ENCODE measurements around the gene LRRN2.

Gene LRRN2

DNA sequence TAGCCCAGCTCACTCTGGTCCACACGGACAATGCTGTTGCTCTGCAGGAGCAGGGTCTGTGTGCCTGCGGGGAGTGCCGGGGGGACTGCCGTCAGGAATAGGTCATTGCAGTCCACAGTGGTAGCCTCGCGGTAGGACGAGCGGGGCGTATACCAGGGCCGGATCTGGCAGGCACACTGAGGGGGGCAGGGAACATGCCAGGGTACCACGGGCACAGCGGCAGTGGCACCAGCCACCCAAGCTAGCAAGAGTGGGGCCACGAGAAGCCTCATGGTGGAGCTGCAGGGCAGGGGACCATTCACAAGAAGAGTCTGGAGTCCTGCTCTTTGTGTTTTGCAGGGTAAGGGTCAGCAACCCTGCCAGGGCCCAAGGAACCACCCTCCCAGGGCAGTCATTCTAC, 65.8 kb downstream of the LRRN2 start:
- no peak for DNase-seq

DNA sequence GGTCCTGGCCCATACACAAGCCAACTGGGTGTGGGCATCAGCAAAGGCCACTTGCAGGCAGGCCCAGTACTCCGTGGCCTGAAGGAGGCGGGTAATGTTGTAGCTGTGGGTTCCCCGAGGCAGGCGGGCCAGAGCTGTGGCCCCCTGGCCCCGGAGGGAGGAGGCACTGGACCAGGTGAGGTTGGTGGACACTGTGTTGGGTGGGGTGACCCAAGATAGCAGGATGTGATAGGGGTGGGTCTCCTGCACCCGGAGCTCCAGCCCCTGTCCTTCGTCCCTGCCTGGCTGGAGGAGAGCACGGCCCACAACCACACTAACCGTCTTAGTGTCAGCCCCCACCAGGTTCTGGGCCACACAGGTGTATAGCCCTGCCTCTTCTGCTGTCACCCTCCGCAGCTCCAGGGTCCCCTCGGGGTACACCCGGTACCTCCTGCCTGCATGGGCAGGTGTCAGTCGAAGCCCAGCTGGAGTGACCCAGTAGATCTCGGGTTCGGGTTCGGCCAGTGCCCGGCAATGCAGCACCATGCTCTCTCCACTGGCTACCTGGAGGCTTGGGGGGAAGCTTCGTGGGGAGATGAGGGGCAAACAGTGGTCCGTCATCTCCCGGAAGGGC, 67.3 kb downstream of the LRRN2 start:
- DNase-seq: no peak
- in situ Hi-C loops (cut with HindIII; ENCODE audit: low pct_ligation_motif_present, low pct_unique_long_range_greater_than_20kb, low sequenced_read_pairs): no loop called here

More for the DNA sequence above, 65.8 kb downstream of the LRRN2 start:
- in situ Hi-C loops (cut with HindIII; ENCODE audit: low pct_ligation_motif_present, low pct_unique_long_range_greater_than_20kb, low sequenced_read_pairs): no loop called here

DNA sequence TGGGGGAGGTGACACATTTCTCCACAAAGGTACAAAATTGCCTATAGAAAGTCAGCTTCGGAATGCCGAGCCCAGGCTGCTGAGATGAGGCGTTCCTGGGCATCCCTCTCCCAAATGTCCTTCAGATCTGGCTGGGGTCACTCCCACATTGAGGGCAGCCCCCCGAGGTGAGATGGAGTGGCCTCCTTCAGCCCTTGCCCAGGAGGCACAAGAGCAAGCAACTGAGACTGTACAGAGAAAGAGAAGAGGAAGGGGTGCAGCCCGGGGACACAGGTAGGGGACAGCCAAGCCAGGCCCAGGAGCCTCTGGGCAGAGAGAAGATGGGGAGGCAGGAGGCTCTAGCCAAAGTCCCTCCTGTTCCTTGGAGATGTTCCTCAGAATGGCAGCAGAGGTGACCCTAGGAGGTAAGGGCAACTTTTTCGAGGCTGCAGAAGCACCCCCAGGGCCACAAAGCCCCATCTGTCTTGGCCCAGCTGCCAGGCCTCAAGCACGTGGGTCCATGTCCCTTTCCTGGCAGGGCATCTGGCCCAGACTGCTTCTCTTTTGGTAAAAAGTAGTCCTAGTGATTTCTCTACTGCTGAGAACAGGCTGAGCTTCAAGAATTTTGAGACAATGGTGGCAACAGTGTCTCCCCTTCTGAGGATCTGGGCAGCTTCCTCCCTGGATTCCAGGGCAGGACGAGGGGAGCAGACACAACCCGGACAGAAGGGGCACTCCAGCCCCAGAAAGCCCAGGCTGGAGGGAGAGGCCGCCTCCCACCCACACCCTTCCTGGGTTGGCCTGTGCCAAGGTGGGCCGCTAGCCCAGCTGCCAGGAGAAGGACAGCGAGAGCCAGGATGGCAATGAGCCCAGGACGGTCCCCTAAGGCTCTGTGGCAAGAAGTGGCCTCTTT, 68.0 kb downstream of the LRRN2 start:
- in situ Hi-C loops (cut with HindIII; ENCODE audit: low pct_ligation_motif_present, low pct_unique_long_range_greater_than_20kb, low sequenced_read_pairs): no loop called here
- DNase-seq: no peak

DNA sequence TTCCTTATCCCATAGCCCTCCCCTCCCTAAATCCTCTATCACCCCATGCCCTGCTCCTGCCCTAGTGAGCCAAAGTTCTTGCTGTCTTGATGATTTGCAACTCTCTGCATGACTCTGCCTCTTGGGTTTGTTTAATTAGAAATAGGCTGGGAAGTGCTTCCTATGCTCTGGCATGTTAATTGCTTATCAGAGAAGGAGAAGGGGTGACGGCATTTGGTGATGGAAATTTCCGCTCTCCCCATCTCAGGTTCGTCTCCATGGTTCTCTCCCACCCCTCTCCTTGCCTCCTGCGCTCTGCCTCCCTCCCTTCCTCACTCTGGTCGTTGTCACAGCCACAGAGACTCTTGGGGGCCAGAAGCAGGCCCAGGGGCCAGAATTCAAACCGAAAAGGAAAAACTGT, 68.9 kb downstream of the LRRN2 start:
- no peak for DNase-seq
- in situ Hi-C loops (cut with HindIII; ENCODE audit: low pct_ligation_motif_present, low pct_unique_long_range_greater_than_20kb, low sequenced_read_pairs): no loop called here

DNA sequence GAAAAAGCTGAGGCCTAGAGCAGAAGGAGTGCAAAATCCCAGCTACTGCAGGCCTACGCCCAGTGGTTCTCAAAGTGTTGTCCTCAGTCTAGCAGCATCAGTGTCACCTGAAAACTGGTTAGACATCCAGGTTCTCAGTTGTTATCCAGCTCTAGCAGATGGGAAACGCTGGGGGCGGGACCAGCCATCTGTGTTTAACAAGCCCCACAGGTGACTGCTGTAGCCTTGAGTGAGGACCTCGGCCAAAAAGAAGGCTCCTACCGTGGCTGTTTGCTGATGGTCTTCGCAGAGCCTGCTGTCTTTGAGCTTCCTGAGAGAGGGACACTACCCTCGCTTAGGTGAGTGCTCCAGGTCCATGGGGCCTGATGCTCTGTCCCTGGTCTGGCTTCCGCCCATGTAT, 69.7 kb downstream of the LRRN2 start:
- no peak for DNase-seq
- in situ Hi-C loops (cut with HindIII; ENCODE audit: low pct_ligation_motif_present, low pct_unique_long_range_greater_than_20kb, low sequenced_read_pairs): no loop called here

DNA sequence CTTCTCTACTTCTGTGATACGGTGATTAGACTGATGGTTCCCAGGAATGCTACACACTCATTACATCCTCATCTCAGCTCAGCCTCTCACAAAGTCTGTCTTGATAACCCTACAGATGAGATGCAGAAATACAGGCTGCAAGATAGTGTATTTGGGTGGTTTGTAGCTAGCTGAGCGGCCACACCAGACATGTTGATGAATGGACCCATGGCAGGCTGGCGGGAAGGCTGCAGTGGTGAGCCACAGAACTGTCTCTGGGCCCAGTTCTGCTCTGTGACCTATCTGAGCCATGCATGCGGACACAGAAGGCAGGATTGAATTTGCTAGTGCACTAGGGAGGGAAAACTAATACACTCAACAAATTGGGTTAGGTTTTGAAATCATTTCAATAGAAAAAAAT, 71.9 kb downstream of the LRRN2 start:
- in situ Hi-C loops (cut with HindIII; ENCODE audit: low pct_ligation_motif_present, low pct_unique_long_range_greater_than_20kb, low sequenced_read_pairs): no loop called here
- no peak for DNase-seq

DNA sequence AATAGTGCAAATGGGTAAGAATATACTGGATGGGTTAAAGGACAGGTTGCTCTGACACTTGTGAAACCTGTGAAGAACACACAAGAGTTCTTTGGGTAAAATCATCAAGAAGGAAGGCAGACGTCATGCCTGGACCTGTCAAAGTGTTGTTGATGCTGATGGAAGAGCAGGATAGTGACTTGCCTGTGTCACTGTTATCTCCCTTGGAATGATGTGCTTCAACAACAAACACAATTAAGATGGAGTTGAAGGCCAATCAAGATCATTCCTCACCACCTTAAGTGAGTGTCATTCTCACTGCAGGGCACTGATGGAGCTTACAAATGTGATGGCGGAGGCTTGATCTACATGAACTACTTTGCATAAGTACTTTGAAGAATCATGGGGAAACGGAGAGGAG, 73.2 kb downstream of the LRRN2 start:
- DNase-seq: no peak
- in situ Hi-C loops (cut with HindIII; ENCODE audit: low pct_ligation_motif_present, low pct_unique_long_range_greater_than_20kb, low sequenced_read_pairs): no loop called here

DNA sequence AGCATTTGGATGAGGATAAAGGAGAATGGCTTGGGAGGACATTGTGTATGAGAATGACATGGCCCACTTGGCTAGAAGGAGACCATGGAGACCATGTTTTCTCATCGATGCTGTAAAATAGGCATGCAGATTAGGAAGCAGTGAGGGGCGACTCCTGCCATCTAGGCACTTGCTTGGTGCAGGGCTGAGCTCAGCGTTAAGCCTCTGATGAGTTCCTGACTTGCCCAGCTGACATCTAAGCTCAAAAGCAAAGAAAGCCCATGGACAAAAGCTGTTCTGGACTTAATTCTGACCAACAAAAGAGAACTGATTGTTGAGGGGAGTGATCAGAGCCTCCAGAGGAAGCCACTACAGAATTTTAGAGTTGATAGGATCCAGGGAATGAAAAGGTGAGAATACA, 74.5 kb downstream of the LRRN2 start:
- in situ Hi-C loops (cut with HindIII; ENCODE audit: low pct_ligation_motif_present, low pct_unique_long_range_greater_than_20kb, low sequenced_read_pairs): no loop called here
- DNase-seq: no peak

DNA sequence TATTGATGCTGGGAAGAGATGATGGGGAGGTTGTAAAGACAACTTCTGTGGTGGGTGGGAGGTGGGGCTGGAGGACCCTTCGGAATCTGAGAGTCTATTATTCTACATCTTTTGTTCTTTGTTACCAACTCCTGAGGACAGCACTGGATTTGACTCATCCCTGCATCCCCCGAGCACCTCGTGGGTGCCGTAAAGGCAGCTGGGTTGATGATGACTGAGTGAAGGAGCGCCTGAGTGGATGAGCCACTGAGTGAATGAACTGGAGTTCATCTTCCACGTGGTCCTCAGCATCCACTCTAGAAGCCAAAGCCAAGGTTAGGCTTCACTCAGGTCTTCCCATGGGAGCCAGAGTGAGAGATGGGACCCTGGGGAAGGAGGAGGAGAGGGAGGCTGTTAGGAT, 77.6 kb downstream of the LRRN2 start:
- in situ Hi-C loops (cut with HindIII; ENCODE audit: low pct_ligation_motif_present, low pct_unique_long_range_greater_than_20kb, low sequenced_read_pairs): no loop called here
- no peak for DNase-seq

DNA sequence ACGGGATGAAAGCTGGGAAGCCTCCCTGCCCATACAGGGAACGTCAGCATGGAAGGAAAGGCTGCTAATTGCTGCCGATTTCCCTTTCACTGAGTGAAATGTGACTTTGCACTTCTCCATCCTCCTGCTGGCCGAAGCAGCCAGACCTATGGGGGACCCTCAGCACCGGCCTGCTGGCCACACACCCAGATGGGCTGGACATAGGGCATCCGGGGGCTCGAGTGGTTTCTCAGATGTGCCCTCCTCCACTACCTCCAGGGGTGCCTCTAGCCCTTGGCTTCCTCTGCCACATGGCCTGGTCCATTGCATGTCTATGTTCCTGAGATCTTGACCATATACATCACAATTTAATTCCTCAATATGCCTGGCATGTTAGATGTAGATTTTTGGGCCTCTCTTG, 79.7 kb downstream of the LRRN2 start:
- DNase-seq: no peak
- in situ Hi-C loops (cut with HindIII; ENCODE audit: low pct_ligation_motif_present, low pct_unique_long_range_greater_than_20kb, low sequenced_read_pairs): no loop called here

DNA sequence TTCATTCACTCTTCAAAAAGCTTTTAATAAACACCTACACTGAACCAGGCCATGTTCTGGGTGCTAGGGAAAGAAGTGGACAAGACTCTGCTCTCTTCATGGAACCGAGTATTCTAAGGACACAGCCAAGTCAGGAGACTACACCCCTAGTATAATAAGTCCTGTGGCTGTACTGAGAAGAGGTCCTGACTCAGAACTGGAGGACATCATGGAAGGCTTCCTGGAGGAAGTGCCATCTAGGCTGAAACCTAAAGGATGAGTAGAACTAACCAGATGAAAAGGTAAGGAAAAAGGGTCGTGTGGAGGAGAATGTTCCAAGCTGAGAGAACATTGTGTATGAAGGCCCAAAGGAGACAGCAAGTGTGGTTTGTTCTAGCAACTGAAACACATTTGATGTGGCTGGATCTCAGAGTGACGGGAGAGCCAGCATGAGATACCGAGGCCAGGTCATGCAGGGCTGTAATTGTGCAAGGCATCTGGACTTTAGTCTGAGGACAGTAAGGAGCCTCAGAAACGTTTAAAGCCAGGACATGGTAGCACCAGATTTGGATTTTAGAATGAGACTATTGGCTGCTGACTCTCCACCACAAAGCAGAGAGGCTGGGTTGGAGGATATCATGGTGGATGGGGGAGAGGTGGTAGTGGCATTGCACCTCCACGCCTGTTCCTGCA, 82.5 kb downstream of the LRRN2 start:
- no peak for DNase-seq
- in situ Hi-C loops (cut with HindIII; ENCODE audit: low pct_ligation_motif_present, low pct_unique_long_range_greater_than_20kb, low sequenced_read_pairs): no loop called here

DNA sequence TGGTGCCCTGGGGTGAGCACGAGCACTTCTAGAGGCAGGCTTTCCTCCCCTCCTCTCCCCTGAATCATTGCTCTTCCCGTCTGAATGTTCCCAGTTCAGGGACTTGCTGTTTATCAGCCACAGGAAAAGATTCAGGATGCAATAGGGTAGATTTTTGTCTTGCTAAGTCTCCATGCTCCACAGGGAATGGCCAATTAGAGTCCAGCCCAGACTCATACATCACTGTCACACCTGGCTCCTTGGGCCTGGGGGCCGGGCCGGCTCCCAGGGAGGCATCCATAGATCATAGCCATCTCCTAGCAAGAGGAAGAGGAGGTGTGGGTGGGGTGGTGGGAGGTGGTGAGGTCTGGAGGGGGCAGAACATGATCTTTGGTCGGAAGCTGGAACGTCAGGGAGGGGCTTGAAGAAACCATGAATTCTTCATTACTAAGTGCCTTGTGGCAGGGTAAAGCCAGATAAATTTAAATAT, 83.4 kb downstream of the LRRN2 start:
- in situ Hi-C loops (cut with HindIII; ENCODE audit: low pct_ligation_motif_present, low pct_unique_long_range_greater_than_20kb, low sequenced_read_pairs): no loop called here
- no peak for DNase-seq

DNA sequence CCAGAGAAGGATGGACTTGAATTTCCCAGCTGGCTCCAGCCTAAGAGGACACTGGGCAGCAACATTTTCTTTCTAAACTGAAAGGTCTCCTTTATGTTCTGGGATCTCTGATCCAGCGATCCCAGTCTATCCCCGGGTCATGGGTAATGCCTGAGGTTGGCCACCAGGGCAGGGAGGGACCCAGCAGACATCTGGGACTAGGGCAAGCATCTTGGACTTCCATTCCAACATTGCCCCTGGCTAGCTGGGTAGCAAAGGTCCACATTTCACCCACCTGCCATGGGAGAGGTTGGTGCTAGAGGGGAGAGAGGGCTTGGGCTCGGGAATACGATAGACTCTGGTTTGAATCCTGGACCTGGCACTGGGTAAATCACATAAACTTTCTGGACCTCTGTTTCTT, 84.6 kb downstream of the LRRN2 start:
- DNase-seq: no peak
- in situ Hi-C loops (cut with HindIII; ENCODE audit: low pct_ligation_motif_present, low pct_unique_long_range_greater_than_20kb, low sequenced_read_pairs): no loop called here

DNA sequence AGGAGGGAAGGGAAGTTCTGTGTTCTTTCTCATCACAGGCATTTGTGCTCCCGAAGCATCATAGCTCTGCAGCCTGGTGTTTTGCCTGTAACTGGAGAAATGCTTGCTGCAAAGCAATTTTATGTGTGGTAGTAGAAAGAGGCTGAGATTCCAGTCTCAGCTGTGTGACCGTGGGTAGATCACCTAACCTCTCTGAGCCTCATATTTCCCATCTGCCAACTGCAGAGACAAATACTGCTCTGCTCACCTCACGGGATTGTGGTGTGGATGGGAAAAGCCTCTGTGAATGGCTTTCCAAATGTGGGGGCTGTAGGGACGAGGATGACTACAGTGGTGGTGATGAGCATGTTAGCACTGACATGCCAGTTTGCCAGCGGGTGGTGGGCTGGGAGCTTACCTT, 85.3 kb downstream of the LRRN2 start:
- no peak for DNase-seq
- in situ Hi-C loops (cut with HindIII; ENCODE audit: low pct_ligation_motif_present, low pct_unique_long_range_greater_than_20kb, low sequenced_read_pairs): no loop called here

DNA sequence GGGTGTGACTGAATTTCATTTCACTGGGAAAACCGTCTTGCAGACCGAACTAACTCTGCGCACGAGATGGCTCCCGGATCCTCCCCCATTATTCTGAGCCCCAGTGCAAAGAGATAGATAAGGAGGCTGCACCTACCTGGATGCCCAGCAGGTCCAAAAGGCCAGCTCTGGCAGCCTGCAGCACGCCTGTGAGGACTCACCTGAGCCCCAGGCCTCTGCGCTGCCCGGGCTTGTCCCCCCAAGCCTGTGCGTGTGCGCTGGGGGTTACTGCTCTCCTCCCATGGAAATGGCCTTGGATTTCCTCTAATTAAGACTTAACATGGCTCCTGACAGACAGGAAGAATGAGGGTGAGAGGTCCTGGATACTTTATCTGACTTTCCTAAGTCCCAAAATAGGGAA, 85.9 kb downstream of the LRRN2 start:
- DNase-seq: no peak
- in situ Hi-C loops (cut with HindIII; ENCODE audit: low pct_ligation_motif_present, low pct_unique_long_range_greater_than_20kb, low sequenced_read_pairs): no loop called here

DNA sequence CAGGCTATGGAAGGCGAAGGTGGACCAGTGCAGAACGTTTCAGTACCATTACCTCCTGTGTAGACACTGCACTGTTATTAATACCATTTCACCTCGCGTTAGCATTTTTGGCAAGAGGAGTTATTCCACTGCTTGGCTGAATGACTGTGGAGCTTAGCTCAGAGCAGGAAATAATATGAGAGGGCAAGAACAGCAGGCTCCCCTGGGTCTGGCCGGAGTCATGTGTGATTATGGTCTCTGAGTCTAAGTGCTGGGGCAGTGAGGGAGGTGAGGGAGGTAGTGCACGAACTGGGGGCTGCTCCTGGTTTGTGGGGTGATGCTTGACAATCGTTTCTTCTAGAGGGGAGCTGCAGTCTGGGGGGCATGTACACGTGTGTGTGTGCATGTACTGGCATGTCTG, 86.4 kb downstream of the LRRN2 start:
- in situ Hi-C loops (cut with HindIII; ENCODE audit: low pct_ligation_motif_present, low pct_unique_long_range_greater_than_20kb, low sequenced_read_pairs): no loop called here
- DNase-seq: no peak

DNA sequence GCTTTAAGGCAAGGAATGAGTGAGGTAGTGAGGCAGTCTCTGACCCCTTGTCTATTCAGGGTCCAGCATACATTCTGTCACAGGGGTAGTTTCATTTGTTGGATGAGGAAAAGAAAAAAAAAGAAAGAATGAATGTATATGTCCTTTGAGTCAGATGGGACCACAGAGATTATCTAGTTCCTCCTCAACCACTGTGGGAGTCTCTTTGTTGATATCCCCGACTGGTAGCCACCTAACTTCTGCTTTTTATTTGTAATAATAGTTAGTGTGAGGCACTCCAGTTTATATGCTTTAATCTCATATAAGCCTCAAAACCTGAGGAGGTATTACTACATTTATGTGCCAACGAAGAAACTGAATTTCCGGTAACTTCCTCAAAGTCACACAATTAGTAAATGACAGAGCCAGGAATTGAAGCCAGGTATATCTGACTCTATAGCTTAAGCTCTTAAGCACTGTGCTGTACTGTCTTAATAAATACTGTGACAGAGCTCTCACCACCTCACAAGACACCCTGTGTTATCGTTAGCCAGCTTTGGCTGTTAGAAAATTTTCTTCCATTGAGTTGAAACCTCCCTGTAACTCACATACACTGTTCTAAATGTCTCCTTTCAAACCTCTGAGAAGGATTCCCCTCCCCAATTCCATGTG, 87.1 kb downstream of the LRRN2 start:
- DNase-seq: no peak
- in situ Hi-C loops (cut with HindIII; ENCODE audit: low pct_ligation_motif_present, low pct_unique_long_range_greater_than_20kb, low sequenced_read_pairs): no loop called here

DNA sequence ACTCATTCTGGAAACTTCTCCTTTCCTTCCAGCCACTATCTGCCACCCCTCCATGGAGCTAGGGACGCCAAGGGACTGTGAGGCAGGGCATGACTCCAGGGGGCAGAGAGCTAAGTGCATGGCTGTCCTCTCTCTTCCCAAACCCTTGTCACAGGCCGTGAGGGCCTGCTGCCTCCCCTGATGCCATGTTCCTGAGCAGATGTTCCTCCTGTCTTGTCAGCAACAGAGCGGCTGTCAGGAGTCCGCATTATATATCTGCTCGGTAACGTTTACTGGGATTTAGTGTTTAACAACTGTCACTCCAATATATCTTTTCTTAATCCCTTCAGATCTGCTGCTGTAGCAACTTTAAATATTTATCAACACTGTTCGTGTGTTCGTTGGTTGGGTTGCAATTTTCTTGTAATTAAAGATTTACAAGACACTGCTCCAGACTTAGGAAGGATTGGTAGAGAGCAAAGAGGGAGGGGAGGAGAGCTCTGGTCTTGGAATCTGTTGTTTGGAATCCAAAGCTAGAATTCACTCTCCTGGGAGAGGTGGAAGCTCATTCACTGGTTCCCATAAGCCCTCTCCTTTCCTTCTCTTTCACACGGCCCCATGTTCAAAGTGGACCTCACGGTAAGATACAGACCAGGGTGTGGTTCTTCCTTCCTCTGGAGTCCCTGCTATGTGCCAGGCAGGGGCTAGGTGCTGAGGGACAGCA, 93.1 kb downstream of the LRRN2 start:
- no peak for DNase-seq
- in situ Hi-C loops (cut with HindIII; ENCODE audit: low pct_ligation_motif_present, low pct_unique_long_range_greater_than_20kb, low sequenced_read_pairs): no loop called here

All from ACHN (cell line).